Sigmoid colon (tissue), 7 donors: ENCODE data around the gene YWHAE. TPM values are rescaled to one million over a fixed set of nuclear protein-coding genes. Genes with fewer than 3 reads are reported as not detected.
A peak's percentile ranks its signal among the peaks of the same experiment; 100 is the strongest.
"Not testable (repeated sequence)": the region's sequence is repeated elsewhere in the genome, so short reads cannot be mapped to it uniquely, and the experiment has no call there.

Experiments used
- DNase-seq: peaks from one replicate; pipeline ENCODE4 v3.0.0-alpha.2; 2019
- H3K27ac ChIP-seq, 4 donors: fragments of 200-600 bp; sonication (generic); one replicate each; pipeline ENCODE4 v1.5.1; 2016 to 2019; ENCODE audit warnings: mild to moderate bottlenecking in 1 of 4
- H3K27me3 ChIP-seq, 3 donors: fragments of 200-600 bp; sonication (generic); one replicate each; pipeline ENCODE4 v1.5.1; 2019; ENCODE audit warnings: mild to moderate bottlenecking in 1 of 3
- H3K36me3 ChIP-seq, 4 donors: fragments of 200-600 bp; sonication (generic); one replicate each; pipeline ENCODE4 v1.5.1; 2016 to 2019
- H3K4me1 ChIP-seq, 4 donors: fragments of 200-600 bp; sonication (generic); one replicate each; pipeline ENCODE4 v1.5.1; 2017 to 2019
- H3K4me3 ChIP-seq, 4 donors: fragments of 200-600 bp; sonication (generic); one replicate each; pipeline ENCODE4 v1.5.1; 2017 to 2019; ENCODE audit warnings: mild to moderate bottlenecking in 2 of 4, moderate library complexity in 1 of 4
- H3K9me3 ChIP-seq, 4 donors: fragments of 200-600 bp in 3 of 4; sonication (generic) in 3 of 4; one replicate each; pipeline versions ENCODE4 v1.5.1 to v1.6.1; 2013 to 2019
- EP300 ChIP-seq, 4 donors: sonication (generic); formaldehyde crosslinking; IDR thresholded peaks; one replicate each; pipeline ENCODE4 v1.6.1; 2017; ENCODE audit warnings: antibody characterized with exemption in 4 of 4
- POLR2A ChIP-seq, 2 donors: fragments of 450-650 bp; IDR thresholded peaks; one replicate each; pipeline ENCODE4 v1.6.1; 2016; ENCODE audit warnings: antibody characterized with exemption in 2 of 2, mild to moderate bottlenecking in 2 of 2, moderate library complexity in 2 of 2
- POLR2AphosphoS5 ChIP-seq, 4 donors: sonication (generic); formaldehyde crosslinking; IDR thresholded peaks; one replicate each; pipeline ENCODE4 v1.6.1; 2017; ENCODE audit warnings: antibody characterized with exemption in 4 of 4
- WGBS, 2 donors: extraction: QIAGEN DNeasy Blood & Tissue Kit; methylation state at CpG; one replicate each; pipeline ENCODE4 v1.1.7; 2013; 5-methylcytosine and 5-hydroxymethylcytosine counted together
- intact Hi-C: fragments of 100-400 bp; cut with DNase I; formaldehyde crosslinking; loops from one replicate; pipeline ENCODE4 v1.15.1; 2023
- polyA plus RNA-seq, 3 donors: library from polyadenylated mRNA; stranded (reverse); fragments of 200-250 nt; gene quantifications; one replicate each; pipeline ENCODE4 v1.2.3, GENCODE V29; 2013
- total RNA-seq, 4 donors: library from RNA; depleted of rRNA; stranded (reverse); fragments of >200 nt; gene quantifications; one replicate each; pipeline ENCODE4 v1.1.0, GENCODE V29; 2016
- TF ChIP-seq, protein P1 (sequence below), 4 experiments: fragments of 450-650 bp in 3 of 4; fragments of 200-600 bp in 1 of 4; IDR thresholded peaks; one replicate each; pipeline ENCODE4 v1.5.1; 2016 to 2019; ENCODE audit warnings: antibody characterized with exemption in 4 of 4, mild to moderate bottlenecking in 3 of 4, moderate library complexity in 2 of 4
- donor health status: healthy with polysubstance abuse.
- donor health status: Bipolar disorder and iron deficiency.
- donor health status: healthy.

YWHAE gene
- 100 to 1,000 TPM; 353 to 507 (median 431) TPM for total RNA-seq
- 100 to 1,000 TPM; 312 to 440 (median 350) TPM for polyA plus RNA-seq

DNA sequence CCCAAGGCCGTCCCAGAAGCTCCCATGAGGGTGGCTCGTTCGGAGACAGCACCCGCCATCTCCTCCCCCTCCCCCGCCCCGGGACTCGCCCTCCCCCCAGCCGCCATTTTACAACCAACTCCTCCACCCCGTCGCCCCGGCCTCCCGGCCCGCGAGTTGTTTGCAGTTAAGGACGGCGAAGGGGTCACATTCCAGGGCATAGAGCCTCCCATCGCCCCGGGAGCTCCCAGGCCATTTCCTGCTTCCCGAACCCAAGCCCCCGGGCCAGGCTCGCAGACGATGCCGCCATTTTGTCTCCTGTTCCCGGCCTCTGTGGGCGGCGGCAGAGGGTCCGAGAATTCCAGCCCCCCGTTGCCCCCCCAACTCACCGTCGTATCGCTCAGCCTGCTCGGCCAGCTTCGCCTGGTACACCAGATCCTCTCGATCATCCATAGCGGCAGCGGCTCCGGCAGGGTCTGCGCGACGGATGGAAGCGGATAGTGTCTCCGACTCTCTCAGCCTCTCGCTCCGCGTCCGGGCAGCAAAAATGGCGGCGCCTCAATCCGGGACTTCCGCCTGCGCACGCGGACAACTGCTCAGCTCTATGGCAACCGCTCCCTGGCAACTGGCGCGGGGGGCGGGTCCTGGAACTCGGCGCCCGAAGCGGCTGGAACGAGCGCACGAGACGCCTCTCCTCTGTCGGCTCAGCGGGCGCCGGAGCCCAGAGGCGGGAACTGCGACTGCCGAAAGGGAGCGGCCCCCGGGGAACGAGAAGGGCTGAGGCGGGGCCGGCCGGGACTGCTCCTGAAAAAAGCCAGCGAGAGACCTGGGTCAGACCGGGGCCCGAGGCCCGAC, at the start of gene YWHAE:
YWHAE (minus strand) TSS at position 544 of the 834 bp plus-strand sequence; CDS start at position 432, 112 bp downstream.
- DNase-seq: peak; percentile 99
- Histone ChIP-seq H3K27me3 (no peaks in the 10 kb centered on the region), H3K36me3 (no peaks in the 10 kb centered on the region), H3K27ac (peak within 1 kb of the TSS; percentile 94 to 98 (median 96)), H3K9me3 (no peaks in the 10 kb centered on the region), H3K4me3 (peak within 1 kb of the TSS; percentile 77 to 91 (median 88)), H3K4me1 (peaks cover 0 to 42% (median 39%) of the 10 kb centered on the region in 4 donors)
- 0 to 1% methylated on average over 82 of the region's 82 CpGs for WGBS, 2 donors
- intact Hi-C loops: loop anchor here (5.0 kb wide), 3 partner anchors 37 to 52 kb away; no protein-coding TSS in a partner anchor
- TF ChIP-seq POLR2AphosphoS5 (IDR thresholded peaks at IDR 0.05) (peak; percentile 94 to 99 (median 98)), POLR2A (IDR thresholded peaks at IDR 0.05) (peak; percentile 94 to 97), EP300 (IDR thresholded peaks at IDR 0.05) (peak in 1 of 4 donors; percentile 16)
- TF ChIP-seq, protein P1, sequence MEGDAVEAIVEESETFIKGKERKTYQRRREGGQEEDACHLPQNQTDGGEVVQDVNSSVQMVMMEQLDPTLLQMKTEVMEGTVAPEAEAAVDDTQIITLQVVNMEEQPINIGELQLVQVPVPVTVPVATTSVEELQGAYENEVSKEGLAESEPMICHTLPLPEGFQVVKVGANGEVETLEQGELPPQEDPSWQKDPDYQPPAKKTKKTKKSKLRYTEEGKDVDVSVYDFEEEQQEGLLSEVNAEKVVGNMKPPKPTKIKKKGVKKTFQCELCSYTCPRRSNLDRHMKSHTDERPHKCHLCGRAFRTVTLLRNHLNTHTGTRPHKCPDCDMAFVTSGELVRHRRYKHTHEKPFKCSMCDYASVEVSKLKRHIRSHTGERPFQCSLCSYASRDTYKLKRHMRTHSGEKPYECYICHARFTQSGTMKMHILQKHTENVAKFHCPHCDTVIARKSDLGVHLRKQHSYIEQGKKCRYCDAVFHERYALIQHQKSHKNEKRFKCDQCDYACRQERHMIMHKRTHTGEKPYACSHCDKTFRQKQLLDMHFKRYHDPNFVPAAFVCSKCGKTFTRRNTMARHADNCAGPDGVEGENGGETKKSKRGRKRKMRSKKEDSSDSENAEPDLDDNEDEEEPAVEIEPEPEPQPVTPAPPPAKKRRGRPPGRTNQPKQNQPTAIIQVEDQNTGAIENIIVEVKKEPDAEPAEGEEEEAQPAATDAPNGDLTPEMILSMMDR (IDR thresholded peaks at IDR 0.05): no peak

- TF ChIP-seq EP300 (IDR thresholded peaks at IDR 0.05): no peak
- no peak for TF ChIP-seq POLR2AphosphoS5 (IDR thresholded peaks at IDR 0.05)
- TF ChIP-seq, protein P1 (IDR thresholded peaks at IDR 0.05): no peak
- no peak for TF ChIP-seq POLR2A (IDR thresholded peaks at IDR 0.05)
- Histone ChIP-seq H3K27me3 (no peaks in the 10 kb centered on the region), H3K4me3 (no peak overlapping the region), H3K27ac (no peak overlapping the region), H3K4me1 (peaks cover 0 to 60% (median 46%) of the 10 kb centered on the region in 4 donors), H3K9me3 (no peaks in the 10 kb centered on the region), H3K36me3 (peaks cover 0 to 10% (median 0%) of the 10 kb centered on the region in 4 donors)
- no peak for DNase-seq
- 65 to 82% methylated on average over 5 of the region's 5 CpGs for WGBS, 2 donors
- intact Hi-C loops: no loop called here
Measured at GRCh38 chr17:1449412-1449967, 49.5 kb upstream of the YWHAE start.

GRCh38 chr17:1447052-1447451, 47.0 kb upstream of the YWHAE start:
- intact Hi-C loops: no loop called here
- Histone ChIP-seq H3K9me3 (no peaks in the 10 kb centered on the region), H3K4me1 (peaks cover 0 to 36% (median 22%) of the 10 kb centered on the region in 4 donors), H3K27ac (peak overlapping the region in 2 of 4 donors; percentile 0 to 32), H3K27me3 (no peaks in the 10 kb centered on the region), H3K36me3 (peaks cover 0 to 1% (median 0%) of the 10 kb centered on the region in 4 donors), H3K4me3 (no peak overlapping the region)
- WGBS, 2 donors: 58 to 69% methylated on average over 7 of the region's 7 CpGs
- TF ChIP-seq POLR2AphosphoS5 (IDR thresholded peaks at IDR 0.05) (no peak), EP300 (IDR thresholded peaks at IDR 0.05) (no peak), POLR2A (IDR thresholded peaks at IDR 0.05) (no peak)
- TF ChIP-seq, protein P1 (IDR thresholded peaks at IDR 0.05): no peak
- no peak for DNase-seq

DNA sequence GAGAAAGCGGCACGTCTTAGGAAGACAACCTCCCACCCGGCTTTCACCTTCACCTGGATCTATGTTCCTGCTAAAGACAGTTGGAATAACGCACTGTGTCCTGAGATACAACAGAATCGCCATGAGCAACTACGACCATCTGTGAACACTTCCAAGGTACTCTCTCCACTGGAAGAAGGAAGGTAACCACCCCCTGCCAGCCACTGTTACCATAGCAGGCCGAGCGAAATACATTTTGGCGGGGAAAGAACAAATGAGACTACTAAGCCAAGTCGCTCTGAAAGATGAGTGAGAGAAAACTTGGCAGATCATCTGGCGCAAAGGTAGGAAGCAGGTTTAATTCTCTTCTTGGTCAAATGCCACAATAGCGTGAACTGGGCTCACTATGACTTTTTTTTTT, 46.2 kb upstream of the YWHAE start:
- H3K27me3 ChIP-seq: no peaks in the 10 kb centered on the region
- intact Hi-C loops: no loop called here
- H3K27ac ChIP-seq: no peak overlapping the region
- peaks cover 0 to 28% (median 17%) of the 10 kb centered on the region in 4 donors for H3K4me1 ChIP-seq
- H3K9me3 ChIP-seq: no peaks in the 10 kb centered on the region
- WGBS, 2 donors: 94 to 96% methylated on average over 12 of the region's 12 CpGs
- H3K36me3 ChIP-seq: no peaks in the 10 kb centered on the region
- TF ChIP-seq, protein P1 (IDR thresholded peaks at IDR 0.05): no peak
- TF ChIP-seq POLR2A (IDR thresholded peaks at IDR 0.05): no peak
- TF ChIP-seq POLR2AphosphoS5 (IDR thresholded peaks at IDR 0.05): no peak
- TF ChIP-seq EP300 (IDR thresholded peaks at IDR 0.05): no peak
- DNase-seq: no peak
- H3K4me3 ChIP-seq: no peak overlapping the region

GRCh38 chr17:1445695-1446094, 45.7 kb upstream of the YWHAE start:
- peaks cover 0 to 26% (median 16%) of the 10 kb centered on the region in 4 donors for H3K4me1 ChIP-seq
- H3K9me3 ChIP-seq, intact Hi-C loops, H3K4me3 ChIP-seq, DNase-seq, H3K36me3 ChIP-seq, H3K27me3 ChIP-seq, H3K27ac ChIP-seq: not testable (repeated sequence)
- 94 to 95% methylated on average over 4 of the region's 4 CpGs for WGBS, 2 donors

GRCh38 chr17:1442721-1443120, 42.7 kb upstream of the YWHAE start:
- H3K4me1 ChIP-seq: peaks cover 0 to 24% (median 18%) of the 10 kb centered on the region in 4 donors

More at GRCh38 chr17:1442721-1443120, 42.7 kb upstream of the YWHAE start:
- intact Hi-C loops, H3K9me3 ChIP-seq, H3K4me3 ChIP-seq, DNase-seq, H3K36me3 ChIP-seq, H3K27me3 ChIP-seq, H3K27ac ChIP-seq: not testable (repeated sequence)
- WGBS, 2 donors: 96 to 98% methylated on average over 6 of the region's 6 CpGs
